Neural cell (in vitro differentiated cells): ENCODE data around the gene LGALS3. TPM values are rescaled to one million over a fixed set of nuclear protein-coding genes. Genes with fewer than 3 reads are reported as not detected.
"Not testable (repeated sequence)": the region's sequence is repeated elsewhere in the genome, so short reads cannot be mapped to it uniquely, and the experiment has no call there.

Source experiments
- H2AFZ ChIP-seq: fragments of 200-600, 300-800 bp; sonication (generic), shearing (Covaris generic); 2 replicates; pipeline ENCODE4 v1.6.0; 2014; ENCODE audit warnings: low read depth, mild to moderate bottlenecking, antibody characterized with exemption, low read length, moderate library complexity
- H3F3A ChIP-seq: fragments of 200-600 bp; shearing (Covaris generic); 2 replicates; pipeline ENCODE4 v1.6.1; 2016; ENCODE audit warnings: mild to moderate bottlenecking, moderate library complexity, mixed read lengths, antibody characterized with exemption, low read length; ENCODE audit not compliant: insufficient read depth, poor library complexity, severe bottlenecking
- H3K27ac ChIP-seq: fragments of 200-600, 300-800 bp; sonication (generic), shearing (Covaris generic); 2 replicates; pipeline ENCODE4 v1.5.1; 2014; ENCODE audit warnings: mild to moderate bottlenecking, low read length, moderate library complexity
- H3K27me3 ChIP-seq: fragments of 300-800, 200-600 bp; sonication (generic), shearing (Covaris generic); 2 replicates; pipeline ENCODE4 v1.6.0; 2014; ENCODE audit warnings: mild to moderate bottlenecking, low read depth, low read length, moderate library complexity; ENCODE audit not compliant: insufficient read depth
- H3K36me3 ChIP-seq: fragments of 300-800, 200-600 bp; sonication (generic), shearing (Covaris generic); 2 replicates; pipeline ENCODE4 v1.5.1; 2014; ENCODE audit warnings: mild to moderate bottlenecking, antibody characterized with exemption, low read length, moderate library complexity; ENCODE audit not compliant: insufficient read depth
- H3K4me2 ChIP-seq: fragments of 300-800, 200-600 bp; sonication (generic), shearing (Covaris generic); 2 replicates; pipeline ENCODE4 v1.6.0; 2014; ENCODE audit warnings: mild to moderate bottlenecking, low read length
- H3K4me3 ChIP-seq: fragments of 300-800, 200-600 bp; sonication (generic), shearing (Covaris generic); 2 replicates; pipeline ENCODE4 v1.5.1; 2014; ENCODE audit warnings: mild to moderate bottlenecking, low read length, moderate library complexity
- H3K79me2 ChIP-seq: fragments of 200-600 bp; shearing (Covaris generic); replicated peaks from 2 replicates; pipeline ENCODE4 v1.6.0; 2014; ENCODE audit warnings: mild to moderate bottlenecking, low read length, moderate library complexity; ENCODE audit not compliant: insufficient read depth
- H3K9ac ChIP-seq: fragments of 300-800, 200-600 bp; sonication (generic), shearing (Covaris generic); 2 replicates; pipeline ENCODE4 v1.6.1; 2016; ENCODE audit warnings: mild to moderate bottlenecking, low read length, mixed read lengths
- H3K9me2 ChIP-seq: fragments of 200-600 bp; shearing (Covaris generic); 2 replicates; pipeline ENCODE4 v1.6.1; 2016; ENCODE audit warnings: mild to moderate bottlenecking, low read length, mixed read lengths; ENCODE audit not compliant: insufficient read depth
- H3K9me3 ChIP-seq: fragments of 200-600, 300-800 bp; sonication (generic), shearing (Covaris generic); 2 replicates; pipeline ENCODE4 v1.6.1; 2016; ENCODE audit warnings: mild to moderate bottlenecking, mixed run types, low read length, moderate library complexity, mixed read lengths
- H4K20me1 ChIP-seq: fragments of 200-600 bp; shearing (Covaris generic); 2 replicates; pipeline ENCODE4 v1.6.1; 2016; ENCODE audit warnings: mild to moderate bottlenecking, mixed run types; ENCODE audit not compliant: insufficient read depth
- CTCF ChIP-seq: fragments of 450-650 bp; IDR thresholded peaks from 2 replicates; pipeline ENCODE4 v1.5.1; 2014; ENCODE audit warnings: antibody characterized with exemption, mild to moderate bottlenecking, moderate library complexity; ENCODE audit not compliant: poor library complexity, severe bottlenecking
- EP300 ChIP-seq: fragments of 450-650 bp; conservative IDR thresholded peaks from 2 replicates; pipeline ENCODE4 v1.6.1; 2014; ENCODE audit warnings: antibody characterized with exemption, mild to moderate bottlenecking, moderate library complexity; ENCODE audit not compliant: poor library complexity, severe bottlenecking
- EZH2 ChIP-seq: fragments of 200-600, 300-800 bp; shearing (Covaris generic), sonication (generic); IDR thresholded peaks from 2 replicates; pipeline ENCODE4 v1.6.1; 2014; ENCODE audit warnings: antibody characterized with exemption, low read length, borderline replicate concordance, mild to moderate bottlenecking; ENCODE audit not compliant: insufficient read depth, poor library complexity, severe bottlenecking
- MXI1 ChIP-seq: fragments of 450-650 bp; conservative IDR thresholded peaks from 2 replicates; pipeline ENCODE4 v1.6.1; 2014; ENCODE audit warnings: antibody characterized with exemption, mild to moderate bottlenecking; ENCODE audit not compliant: poor library complexity, severe bottlenecking
- POLR2AphosphoS5 ChIP-seq: IDR thresholded peaks from 2 replicates; pipeline ENCODE4 v1.6.1; 2012
- RAD21 ChIP-seq: fragments of 450-650 bp; conservative IDR thresholded peaks from 2 replicates; pipeline ENCODE4 v1.6.1; 2014; ENCODE audit warnings: antibody characterized with exemption, mild to moderate bottlenecking, moderate library complexity
- REST ChIP-seq: IDR thresholded peaks from 2 replicates; pipeline ENCODE4 v1.6.1; 2012; ENCODE audit warnings: borderline replicate concordance
- SMC3 ChIP-seq: fragments of 450-650 bp; conservative IDR thresholded peaks from 2 replicates; pipeline ENCODE4 v1.6.1; 2014; ENCODE audit warnings: antibody characterized with exemption, mild to moderate bottlenecking, moderate library complexity; ENCODE audit not compliant: poor library complexity
- TAF1 ChIP-seq: IDR thresholded peaks from 2 replicates; pipeline ENCODE4 v1.6.1; 2012; ENCODE audit warnings: low read depth
- polyA minus RNA-seq: library from RNA; depleted of rRNA, polyadenylated mRNA; stranded (reverse); fragments of >200 nt; gene quantifications from 2 replicates; pipeline ENCODE4 v1.2.3, GENCODE V29; 2014
- polyA plus RNA-seq: library from polyadenylated mRNA; depleted of rRNA; stranded (reverse); fragments of >200 nt; gene quantifications from 2 replicates; pipeline ENCODE4 v1.2.3, GENCODE V29; 2014

Gene LGALS3
- polyA plus RNA-seq (0.12 TPM in 1 of 2 replicates, not detected in the other), polyA minus RNA-seq (not detected in 2 replicates)

GRCh38 chr14:55129086-55129427 lies at the start of gene LGALS3:
Gene LGALS3 (plus strand): TSS chr14:55129252. CDS start chr14:55137374, 8,122 bp downstream.
- Histone ChIP-seq H2AFZ (peak within 1 kb of the TSS; percentile 32), H4K20me1 (no peaks in the 10 kb centered on the region)

GRCh38 chr14:55079961-55080360 lies 49.1 kb upstream of the LGALS3 start:
- H3K36me3 ChIP-seq, H3K4me2 ChIP-seq, H3K9me2 ChIP-seq: not testable (repeated sequence)

More at GRCh38 chr14:55129086-55129427, at the start of gene LGALS3:
- H3K9me3 ChIP-seq = no peaks in the 10 kb centered on the region
- H3K27me3 ChIP-seq = peaks cover 45% of the 10 kb centered on the region
- H3K9me2 ChIP-seq = no peaks in the 10 kb centered on the region
- no peak for TF ChIP-seq RAD21
- no peak for TF ChIP-seq TAF1
- no peak for TF ChIP-seq CTCF
- TF ChIP-seq SMC3 = no peak
- no peak for TF ChIP-seq EZH2
- no peak for TF ChIP-seq EP300
- TF ChIP-seq MXI1 = no peak
- TF ChIP-seq POLR2AphosphoS5 = no peak
- no peak for TF ChIP-seq REST
- no peaks in the 10 kb centered on the region for H3K79me2 ChIP-seq
- H3K27ac ChIP-seq = no peak within 1 kb of the TSS
- peak within 1 kb of the TSS; percentile 59 for H3K4me3 ChIP-seq
- no peaks in the 10 kb centered on the region for H3K36me3 ChIP-seq
- no peak within 1 kb of the TSS for H3K4me2 ChIP-seq
- H3F3A ChIP-seq = no peaks in the 10 kb centered on the region
- no peak within 1 kb of the TSS for H3K9ac ChIP-seq

GRCh38 chr14:55084401-55085059 lies 44.5 kb upstream of the LGALS3 start:
- TF ChIP-seq POLR2AphosphoS5 (no peak), MXI1 (no peak), SMC3 (no peak), EP300 (no peak), EZH2 (no peak), RAD21 (no peak), TAF1 (no peak), REST (no peak), CTCF (no peak)
- Histone ChIP-seq H3K9me2 (no peaks in the 10 kb centered on the region), H3F3A (no peaks in the 10 kb centered on the region), H3K9me3 (no peaks in the 10 kb centered on the region), H2AFZ (no peak overlapping the region), H3K4me3 (no peak overlapping the region), H3K27ac (no peak overlapping the region), H3K4me2 (no peak overlapping the region), H3K27me3 (no peaks in the 10 kb centered on the region), H3K79me2 (no peaks in the 10 kb centered on the region), H3K9ac (no peak overlapping the region), H4K20me1 (no peaks in the 10 kb centered on the region), H3K36me3 (no peaks in the 10 kb centered on the region)

More at GRCh38 chr14:55079961-55080360, 49.1 kb upstream of the LGALS3 start:
- not testable (repeated sequence) for H3K9me3 ChIP-seq, H3K4me3 ChIP-seq, H4K20me1 ChIP-seq, H3K9ac ChIP-seq, H3K27me3 ChIP-seq, H3F3A ChIP-seq, H3K27ac ChIP-seq, H3K79me2 ChIP-seq, H2AFZ ChIP-seq
